ENCODE data around the gene CATSPERE.

DNA sequence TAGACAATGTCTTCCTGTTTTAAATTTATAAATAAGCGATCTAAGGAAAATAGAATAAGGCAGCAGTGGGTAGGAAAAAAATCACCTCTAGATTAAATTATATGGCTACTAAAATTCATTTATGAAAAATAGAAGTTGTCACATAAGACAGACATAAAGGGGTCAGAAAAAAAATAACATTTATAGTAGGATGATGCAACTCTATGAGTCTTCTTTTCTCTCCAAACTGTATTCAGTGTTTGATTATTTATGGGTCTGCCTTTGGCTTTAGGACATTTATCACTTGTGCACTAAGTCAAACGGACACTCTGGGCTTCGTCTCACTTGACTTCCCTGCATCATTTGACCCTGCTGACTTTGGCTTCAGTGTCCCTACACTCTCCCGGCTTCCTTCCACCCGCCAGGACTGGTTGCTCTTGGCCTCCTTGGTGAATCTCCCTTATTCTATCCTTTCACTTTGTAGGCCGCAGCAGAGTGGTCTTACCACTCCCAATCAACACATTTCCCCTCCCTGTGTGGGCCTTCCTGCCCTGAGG, 144.8 kb downstream of the CATSPERE start:
- TF ChIP-seq, protein P1, sequence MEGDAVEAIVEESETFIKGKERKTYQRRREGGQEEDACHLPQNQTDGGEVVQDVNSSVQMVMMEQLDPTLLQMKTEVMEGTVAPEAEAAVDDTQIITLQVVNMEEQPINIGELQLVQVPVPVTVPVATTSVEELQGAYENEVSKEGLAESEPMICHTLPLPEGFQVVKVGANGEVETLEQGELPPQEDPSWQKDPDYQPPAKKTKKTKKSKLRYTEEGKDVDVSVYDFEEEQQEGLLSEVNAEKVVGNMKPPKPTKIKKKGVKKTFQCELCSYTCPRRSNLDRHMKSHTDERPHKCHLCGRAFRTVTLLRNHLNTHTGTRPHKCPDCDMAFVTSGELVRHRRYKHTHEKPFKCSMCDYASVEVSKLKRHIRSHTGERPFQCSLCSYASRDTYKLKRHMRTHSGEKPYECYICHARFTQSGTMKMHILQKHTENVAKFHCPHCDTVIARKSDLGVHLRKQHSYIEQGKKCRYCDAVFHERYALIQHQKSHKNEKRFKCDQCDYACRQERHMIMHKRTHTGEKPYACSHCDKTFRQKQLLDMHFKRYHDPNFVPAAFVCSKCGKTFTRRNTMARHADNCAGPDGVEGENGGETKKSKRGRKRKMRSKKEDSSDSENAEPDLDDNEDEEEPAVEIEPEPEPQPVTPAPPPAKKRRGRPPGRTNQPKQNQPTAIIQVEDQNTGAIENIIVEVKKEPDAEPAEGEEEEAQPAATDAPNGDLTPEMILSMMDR (conservative IDR thresholded peaks at IDR 0.05 in 1 of 2, IDR thresholded peaks at IDR 0.05 in 1 of 2; ENCODE audit: extremely low read depth in 1 of 2, insufficient read depth in 1 of 2, low read depth in 1 of 2, low read length in 2 of 2), result no peak
- TF ChIP-seq EZH2 (IDR thresholded peaks at IDR 0.05; ENCODE audit: borderline replicate concordance, low read length), result no peak

Data from mammary epithelial cell (primary cell).